Fibroblast of lung (primary cell): ENCODE results near the gene PRPS2.

Experiments
- EZH2 ChIP-seq: IDR thresholded peaks from 2 replicates; pipeline ENCODE4 v1.5.1; 2012; ENCODE audit warnings: low read length, control low read depth, mild to moderate bottlenecking; ENCODE audit errors: missing control alignments
- TF ChIP-seq, protein P1 (sequence below), 2 donors: IDR thresholded peaks in 1 of 2; conservative IDR thresholded peaks in 1 of 2; 1 replicate in 1 of 2; 2 replicates in 1 of 2; pipeline ENCODE4 v1.5.1; 2011 to 2012; ENCODE audit warnings: low read length in 2 of 2, control low read depth in 1 of 2, inconsistent platforms in 1 of 2, low read depth in 1 of 2, mild to moderate bottlenecking in 1 of 2

DNA sequence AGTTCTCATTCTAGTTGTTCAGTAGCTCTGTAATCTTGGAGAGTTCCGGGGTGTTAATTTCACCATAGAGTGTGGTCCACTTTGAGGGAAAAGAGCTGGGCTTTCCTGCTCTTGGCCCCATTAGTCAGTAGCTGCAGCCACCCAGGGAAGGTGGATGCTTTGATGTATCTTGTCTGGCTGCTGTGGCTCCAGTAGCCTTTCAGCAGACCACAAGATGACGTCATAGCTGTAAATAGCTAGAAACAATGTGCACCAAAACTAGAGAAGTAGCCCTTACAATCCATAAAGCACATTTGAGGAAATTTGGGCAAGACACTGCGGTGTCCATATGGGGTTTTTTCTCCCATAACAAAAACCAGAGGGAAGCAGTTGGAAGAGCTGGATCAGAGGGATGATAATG is 32.9 kb upstream of the PRPS2 start:
- TF ChIP-seq, protein P1, sequence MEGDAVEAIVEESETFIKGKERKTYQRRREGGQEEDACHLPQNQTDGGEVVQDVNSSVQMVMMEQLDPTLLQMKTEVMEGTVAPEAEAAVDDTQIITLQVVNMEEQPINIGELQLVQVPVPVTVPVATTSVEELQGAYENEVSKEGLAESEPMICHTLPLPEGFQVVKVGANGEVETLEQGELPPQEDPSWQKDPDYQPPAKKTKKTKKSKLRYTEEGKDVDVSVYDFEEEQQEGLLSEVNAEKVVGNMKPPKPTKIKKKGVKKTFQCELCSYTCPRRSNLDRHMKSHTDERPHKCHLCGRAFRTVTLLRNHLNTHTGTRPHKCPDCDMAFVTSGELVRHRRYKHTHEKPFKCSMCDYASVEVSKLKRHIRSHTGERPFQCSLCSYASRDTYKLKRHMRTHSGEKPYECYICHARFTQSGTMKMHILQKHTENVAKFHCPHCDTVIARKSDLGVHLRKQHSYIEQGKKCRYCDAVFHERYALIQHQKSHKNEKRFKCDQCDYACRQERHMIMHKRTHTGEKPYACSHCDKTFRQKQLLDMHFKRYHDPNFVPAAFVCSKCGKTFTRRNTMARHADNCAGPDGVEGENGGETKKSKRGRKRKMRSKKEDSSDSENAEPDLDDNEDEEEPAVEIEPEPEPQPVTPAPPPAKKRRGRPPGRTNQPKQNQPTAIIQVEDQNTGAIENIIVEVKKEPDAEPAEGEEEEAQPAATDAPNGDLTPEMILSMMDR (conservative IDR thresholded peaks at IDR 0.05 in 1 of 2, IDR thresholded peaks at IDR 0.05 in 1 of 2; ENCODE audit: low read depth in 1 of 2, low read length in 2 of 2), result no peak
- no peak for TF ChIP-seq EZH2
